Endothelial cell of umbilical vein (primary cell): ENCODE data around the gene INSM2. TPM values are rescaled to one million over a fixed set of nuclear protein-coding genes. Genes with fewer than 3 reads are reported as not detected.

Source experiments
- Bru-seq: library from RNA; stranded (reverse); fragments of 400-500 nt; gene quantifications from one replicate; lab custom pipeline; 2021; lab: Mats Ljungman, UMichigan
- BruChase-seq, 2 experiments: library from RNA; stranded (reverse); fragments of 400-500 nt; gene quantifications; one replicate each; lab custom pipeline; 2021; lab: Mats Ljungman, UMichigan
- BruUV-seq: library from RNA; stranded (reverse); fragments of 400-500 nt; replicated peaks from 2 replicates; lab custom pipeline; 2021; lab: Mats Ljungman, UMichigan
- CTCF ChIA-PET: fragments of 300-600, 350-600 bp; sonication (Branson Sonifier 250); formaldehyde crosslinking; loops from one replicate; lab custom pipeline; 2021; ENCODE audit warnings: antibody characterized with exemption, inconsistent platforms; lab: Charles Lee
- POLR2A ChIA-PET: fragments of 300-600, 350-600 bp; sonication (Branson Sonifier 250); formaldehyde crosslinking; loops from one replicate; lab custom pipeline; 2021; ENCODE audit warnings: antibody characterized with exemption, inconsistent platforms; lab: Charles Lee
- DNase-seq: peaks from one replicate; pipeline ENCODE4 v3.0.0-alpha.2; 2011; ENCODE audit warnings: low read depth, low spot score
- FAIRE-seq: peaks from 2 replicates; lab custom pipeline; 2011; peaks lifted over from hg19 to GRCh38; lab: Jason Lieb, UNC
- H2AFZ ChIP-seq: 2 replicates; pipeline ENCODE4 v1.6.0; 2012; ENCODE audit warnings: low read depth, low read length, control low read depth, inconsistent platforms
- H3K27ac ChIP-seq: 2 replicates; pipeline ENCODE4 v1.5.1; 2011; ENCODE audit warnings: low read depth, mild to moderate bottlenecking, control low read depth, low read length, moderate library complexity; ENCODE audit not compliant: insufficient read depth
- H3K27me3 ChIP-seq, 2 experiments: 2 replicates each; pipeline versions ENCODE4 v1.6.0 to v1.6.1; 2011; ENCODE audit warnings: low read length in 2 of 2, mixed read lengths in 1 of 2; ENCODE audit not compliant: control insufficient read depth in 2 of 2, insufficient read depth in 2 of 2
- H3K36me3 ChIP-seq, 2 experiments: 2 replicates in 1 of 2; 3 replicates in 1 of 2; pipeline ENCODE4 v1.5.1; 2011; ENCODE audit warnings: low read length in 2 of 2, mild to moderate bottlenecking in 1 of 2, moderate library complexity in 1 of 2; ENCODE audit not compliant: control insufficient read depth in 2 of 2, insufficient read depth in 2 of 2; ENCODE audit errors: extremely low read depth in 1 of 2
- H3K4me1 ChIP-seq: 3 replicates; pipeline ENCODE4 v1.5.1; 2011; ENCODE audit warnings: mild to moderate bottlenecking, low read length; ENCODE audit not compliant: control insufficient read depth, insufficient read depth; ENCODE audit errors: extremely low read depth
- H3K4me2 ChIP-seq: 2 replicates; pipeline ENCODE4 v1.6.1; 2011; ENCODE audit warnings: low read length, control low read depth, mixed read lengths; ENCODE audit not compliant: insufficient read depth
- H3K4me3 ChIP-seq, 3 experiments: fragments of 200-600 bp in 1 of 3; sonication (generic), shearing (Covaris generic) in 1 of 3; replicated peaks in 1 of 3; 2 replicates each; pipeline ENCODE4 v1.5.1; 2011 to 2016; ENCODE audit warnings: control low read depth in 3 of 3, low read length in 3 of 3, mild to moderate bottlenecking in 2 of 3, inconsistent platforms in 1 of 3, low read depth in 1 of 3, moderate library complexity in 1 of 3; ENCODE audit not compliant: insufficient read depth in 1 of 3
- H3K79me2 ChIP-seq: 2 replicates; pipeline ENCODE4 v1.6.0; 2012; ENCODE audit warnings: low read length, inconsistent platforms; ENCODE audit not compliant: control insufficient read depth, insufficient read depth
- H3K9ac ChIP-seq: replicated peaks from 2 replicates; pipeline ENCODE3; 2011; ENCODE audit warnings: low read length, control low read depth; ENCODE audit not compliant: insufficient read depth; ENCODE audit errors: extremely low read depth
- H3K9me1 ChIP-seq: replicated peaks from 3 replicates; pipeline ENCODE4 v1.6.0; 2011; ENCODE audit warnings: mild to moderate bottlenecking, low read length; ENCODE audit not compliant: control insufficient read depth, insufficient read depth; ENCODE audit errors: extremely low read depth
- H3K9me3 ChIP-seq: replicated peaks from 2 replicates; pipeline ENCODE4 v1.5.1; 2012; ENCODE audit warnings: low read length, inconsistent platforms; ENCODE audit not compliant: control insufficient read depth, insufficient read depth
- H4K20me1 ChIP-seq: replicated peaks from 2 replicates; pipeline ENCODE3; 2011; ENCODE audit warnings: mild to moderate bottlenecking, low read length; ENCODE audit not compliant: control insufficient read depth, insufficient read depth; ENCODE audit errors: extremely low read depth
- EZH2 ChIP-seq: IDR thresholded peaks from 2 replicates; pipeline ENCODE4 v1.6.1; 2012; ENCODE audit warnings: borderline replicate concordance, low read depth, mild to moderate bottlenecking, moderate library complexity, low read length, inconsistent platforms; ENCODE audit not compliant: severe bottlenecking
- POLR2AphosphoS5 ChIP-seq: IDR thresholded peaks from 2 replicates; pipeline ENCODE4 v1.6.1; 2012; ENCODE audit warnings: low read depth, mild to moderate bottlenecking, control low read depth, low read length, moderate library complexity; ENCODE audit not compliant: insufficient read depth
- dilution Hi-C: fragments of 300-500 bp; cut with MboI; formaldehyde crosslinking; loops from one replicate; pipeline ENCODE4 v1.15.0; 2019; ENCODE audit warnings: low sequenced_read_pairs; ENCODE audit not compliant: extremely low pct_ligation_motif_present
- intact Hi-C: fragments of 100-400 bp; cut with micrococcal nuclease; formaldehyde crosslinking; loops from one replicate; pipeline ENCODE4 v1.10.0; 2022
- long read RNA-seq: library from polyadenylated mRNA; stranded (forward); transcript quantifications from one replicate; pipeline ENCODE4 v2.0.0, GENCODE V29; 2021
- polyA minus RNA-seq, 3 experiments: library from RNA; depleted of rRNA, polyadenylated mRNA; stranded (reverse); fragments of >200 nt; gene quantifications; 1 replicate in 1 of 3; 2 replicates in 2 of 3; pipeline ENCODE4 v1.2.3, GENCODE V29; 2011
- polyA plus RNA-seq, 4 experiments: library from polyadenylated mRNA; depleted of rRNA in 3 of 4; stranded (reverse) in 3 of 4; unstranded in 1 of 4; fragments of >200 nt; gene quantifications; 2 replicates each; pipeline versions ENCODE4 v1.2.1 to v1.2.3, GENCODE V29; 2011 to 2012; ENCODE audit warnings: missing spikeins in 1 of 4
- total RNA-seq: library from RNA; stranded (reverse); gene quantifications from 2 replicates; pipeline ENCODE4 v1.2.3, GENCODE V29; 2021

Gene INSM2, protein sequence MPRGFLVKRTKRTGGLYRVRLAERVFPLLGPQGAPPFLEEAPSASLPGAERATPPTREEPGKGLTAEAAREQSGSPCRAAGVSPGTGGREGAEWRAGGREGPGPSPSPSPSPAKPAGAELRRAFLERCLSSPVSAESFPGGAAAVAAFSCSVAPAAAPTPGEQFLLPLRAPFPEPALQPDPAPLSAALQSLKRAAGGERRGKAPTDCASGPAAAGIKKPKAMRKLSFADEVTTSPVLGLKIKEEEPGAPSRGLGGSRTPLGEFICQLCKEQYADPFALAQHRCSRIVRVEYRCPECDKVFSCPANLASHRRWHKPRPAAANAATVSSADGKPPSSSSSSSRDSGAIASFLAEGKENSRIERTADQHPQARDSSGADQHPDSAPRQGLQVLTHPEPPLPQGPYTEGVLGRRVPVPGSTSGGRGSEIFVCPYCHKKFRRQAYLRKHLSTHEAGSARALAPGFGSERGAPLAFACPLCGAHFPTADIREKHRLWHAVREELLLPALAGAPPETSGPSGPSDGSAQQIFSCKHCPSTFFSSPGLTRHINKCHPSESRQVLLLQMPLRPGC
- not detected in 2 replicates for total RNA-seq
- not detected in 2 replicates for polyA plus RNA-seq
- not detected in 2 replicates for polyA plus RNA-seq (2011; cell fraction: cytosol; rRNA removed)
- polyA plus RNA-seq (2011; cell fraction: nucleus; rRNA removed): 0.05 TPM in 1 of 2 replicates, not detected in the other
- polyA plus RNA-seq (2012): not detected in 2 replicates
- polyA minus RNA-seq: not detected in 2 replicates
- 0.31 TPM for polyA minus RNA-seq (2011; cell fraction: cytosol; rRNA and poly(A)+ RNA removed)
- 0.24 TPM in 1 of 2 replicates, not detected in the other for polyA minus RNA-seq (2011; cell fraction: nucleus; rRNA and poly(A)+ RNA removed)
- Bru-seq, nascent RNA: not detected
- BruChase-seq, experiment 1, labeled RNA remaining after a 6-hour chase: not detected
- BruChase-seq, experiment 2, labeled RNA remaining after a 2-hour chase: not detected
- long read RNA-seq: 0 reads

DNA sequence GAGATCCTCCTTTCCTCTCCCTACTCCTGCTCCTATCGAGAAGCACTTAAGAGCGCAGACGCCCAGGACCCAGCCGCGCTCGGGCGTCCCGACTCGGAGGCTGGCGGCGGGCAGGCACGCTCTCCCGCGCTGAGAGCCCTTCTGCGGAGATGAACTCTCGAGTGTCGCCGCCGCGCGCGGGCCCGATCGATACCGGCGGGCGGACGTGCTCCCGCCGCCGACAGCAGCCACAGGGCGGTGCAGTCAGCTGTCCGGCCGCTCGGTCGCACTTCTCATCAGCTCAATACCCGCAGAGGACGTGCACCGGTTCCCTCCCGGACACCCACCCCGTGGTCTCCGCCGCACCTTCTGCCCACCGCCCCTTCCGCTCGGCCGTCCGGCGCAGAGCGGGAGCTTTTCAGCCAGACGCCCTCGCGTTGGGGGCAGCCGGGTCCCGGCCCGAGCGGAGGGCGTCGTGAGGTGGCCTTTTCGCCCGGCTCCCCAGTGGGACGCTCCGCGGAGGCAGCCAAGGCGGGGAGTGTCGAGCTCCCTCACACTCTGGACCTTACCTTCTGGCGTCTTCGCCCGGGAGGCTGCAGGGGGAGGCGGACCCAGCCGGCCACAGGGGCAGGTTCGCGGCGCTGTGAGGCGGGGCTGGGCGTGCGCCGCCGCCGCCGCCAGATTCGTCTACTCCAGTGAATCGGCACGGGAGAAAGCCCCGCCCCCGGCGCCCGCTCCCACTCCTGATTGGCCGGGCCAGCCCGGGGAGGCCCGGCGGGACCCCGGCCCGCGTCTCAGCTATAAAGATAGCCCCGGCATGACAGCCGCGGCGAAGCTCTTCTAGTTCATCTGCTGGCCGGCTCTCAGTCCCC lies at the start of gene INSM2:
Gene INSM2, plus strand, starts transcription at position 808 of the 851 bp plus-strand sequence. CDS start 89 bp downstream, outside the sequence.
- H3K27me3 ChIP-seq: peaks cover 41 to 61% of the 10 kb centered on the region in 2 experiments

More for the DNA sequence above, at the start of gene INSM2:
- dilution Hi-C loops: no loop called here
- TF ChIP-seq POLR2AphosphoS5 (no peak), EZH2 (peak; percentile 72)
- POLR2A ChIA-PET: no interaction called here
- FAIRE-seq (peak; percentile 40), DNase-seq (peak; percentile 60)
- no peaks in the 10 kb centered on the region for H4K20me1 ChIP-seq
- H3K9me1 ChIP-seq: no peaks in the 10 kb centered on the region
- H3K4me1 ChIP-seq: peaks cover 17% of the 10 kb centered on the region
- H3K9me3 ChIP-seq: no peaks in the 10 kb centered on the region
- peak within 1 kb of the TSS; percentile 90 for H2AFZ ChIP-seq
- H3K9ac ChIP-seq: no peak within 1 kb of the TSS
- H3K4me2 ChIP-seq: peak within 1 kb of the TSS; percentile 71
- no TSS peak for BruUV-seq
- H3K27ac ChIP-seq: no peak within 1 kb of the TSS
- CTCF ChIA-PET: interaction anchor here (0.7 to 5.1 kb wide), 7 partner anchors 11 to 285 kb away, joined by 3 to 28 read pairs (median 6); no protein-coding TSS in a partner anchor
- intact Hi-C loops: loop anchor here (1.0 to 5.0 kb wide), 3 partner anchors 154 to 294 kb away; partner anchors contain the start of genes BRMS1L and RALGAPA1
- H3K4me3 ChIP-seq: peak within 1 kb of the TSS; percentile 48 to 80 (median 63)
- H3K79me2 ChIP-seq: no peaks in the 10 kb centered on the region
- no peaks in the 10 kb centered on the region for H3K36me3 ChIP-seq
